K562 (cell line): ENCODE measurements around the gene PPT1. TPM values are rescaled to one million over a fixed set of nuclear protein-coding genes. Genes with fewer than 3 reads are reported as not detected.
A peak's percentile ranks its signal among the peaks of the same experiment; 100 is the strongest.

Source experiments
- ATAC-seq: fragments of 200-7000 bp; cut with Tn5 transposase; 3 replicates; pipeline ENCODE4 v1.9.1; 2020; ENCODE audit warnings: moderate library complexity
- BruUV-seq: library from RNA; stranded (reverse); fragments of 400-500 nt; replicated peaks from 2 replicates; lab custom pipeline; 2021; lab: Mats Ljungman, UMichigan
- CTCF ChIA-PET: fragments of 300-600 bp; formaldehyde crosslinking; extraction: SDS; loops from one replicate; lab custom pipeline; 2021; ENCODE audit warnings: low intra/inter-chr PET ratio; lab: Yijun Ruan, JAX
- POLR2A ChIA-PET: fragments of 300-600, 350-650 bp; sonication (Branson Sonifier 250); formaldehyde crosslinking; extraction: SDS; loops from one replicate; lab custom pipeline; 2021; ENCODE audit warnings: antibody characterized with exemption, inconsistent platforms; lab: Yijun Ruan, JAX
- DNase-seq, 4 experiments: peaks; one replicate each; pipeline versions ENCODE4 v3.0.0 to v3.0.0-alpha.2; 2011 to 2018; ENCODE audit warnings: low spot score in 3 of 4, mixed read lengths in 3 of 4; ENCODE audit errors: extremely low read depth in 1 of 4
- FAIRE-seq: peaks from 2 replicates; lab custom pipeline; 2011; peaks lifted over from hg19 to GRCh38; lab: Jason Lieb, UNC
- H2AFZ ChIP-seq: 2 replicates; pipeline ENCODE4 v1.6.0; 2011; ENCODE audit warnings: low read depth, low read length, control low read depth, inconsistent platforms
- H3K27ac ChIP-seq: fragments of 200-600 bp; 3 replicates; pipeline ENCODE4 v1.8.0; 2011; ENCODE audit warnings: low read depth, mild to moderate bottlenecking, control low read depth, inconsistent platforms, low read length, moderate library complexity, mixed read lengths; ENCODE audit errors: extremely low read depth
- H3K27me3 ChIP-seq, 2 experiments: fragments of 300-600 bp in 1 of 2; 2 replicates in 1 of 2; 3 replicates in 1 of 2; pipeline versions ENCODE4 v1.6.0 to v1.8.0; 2011; ENCODE audit warnings: inconsistent platforms in 2 of 2, low read length in 2 of 2, mild to moderate bottlenecking in 1 of 2, mixed read lengths in 1 of 2, moderate library complexity in 1 of 2; ENCODE audit not compliant: control insufficient read depth in 2 of 2, insufficient read depth in 2 of 2
- H3K36me3 ChIP-seq: fragments of 300-600 bp; 3 replicates; pipeline ENCODE4 v1.8.0; 2011; ENCODE audit warnings: mild to moderate bottlenecking, low read length, inconsistent platforms; ENCODE audit not compliant: control insufficient read depth, insufficient read depth
- H3K4me1 ChIP-seq, 2 experiments: fragments of 200-600 bp in 1 of 2; replicated peaks in 1 of 2; 2 replicates in 1 of 2; 3 replicates in 1 of 2; pipeline versions ENCODE4 v1.5.1 to v1.8.0; 2011; ENCODE audit warnings: inconsistent platforms in 2 of 2, low read length in 2 of 2, mild to moderate bottlenecking in 1 of 2, mixed read lengths in 1 of 2, moderate library complexity in 1 of 2; ENCODE audit not compliant: control insufficient read depth in 2 of 2, insufficient read depth in 2 of 2
- H3K4me2 ChIP-seq: 2 replicates; pipeline ENCODE4 v1.6.1; 2011; ENCODE audit warnings: low read length, control low read depth, inconsistent platforms, mixed read lengths; ENCODE audit not compliant: insufficient read depth
- H3K4me3 ChIP-seq: fragments of 200-600 bp; sonication (generic), shearing (Covaris generic); 2 replicates; pipeline ENCODE4 v1.5.1; 2016; ENCODE audit warnings: control low read depth, inconsistent platforms
- H3K79me2 ChIP-seq: fragments of 200-600 bp; 3 replicates; pipeline ENCODE4 v1.8.0; 2011; ENCODE audit warnings: low read length, inconsistent platforms; ENCODE audit not compliant: control insufficient read depth, insufficient read depth
- H3K9ac ChIP-seq, 2 experiments: 2 replicates each; pipeline versions ENCODE4 v1.6.0 to v1.6.1; 2011; ENCODE audit warnings: low read depth in 2 of 2, low read length in 2 of 2, control low read depth in 1 of 2, inconsistent platforms in 1 of 2, mild to moderate bottlenecking in 1 of 2, mixed read lengths in 1 of 2; ENCODE audit not compliant: insufficient read depth in 1 of 2
- H3K9me1 ChIP-seq: one replicate; pipeline ENCODE4 v1.6.0; 2011; ENCODE audit warnings: inconsistent platforms, mild to moderate bottlenecking, low read length, moderate library complexity; ENCODE audit not compliant: control insufficient read depth, insufficient read depth
- H3K9me3 ChIP-seq: replicated peaks from 2 replicates; pipeline ENCODE4 v1.5.1; 2011; ENCODE audit warnings: low read depth, low read length, inconsistent platforms; ENCODE audit not compliant: control insufficient read depth, insufficient read depth
- H4K20me1 ChIP-seq: replicated peaks from 2 replicates; pipeline ENCODE4 v1.6.1; 2011; ENCODE audit warnings: low read length, inconsistent platforms, mixed read lengths; ENCODE audit not compliant: control insufficient read depth, insufficient read depth
- ATF3 ChIP-seq, 2 experiments: fragments of 450-650 bp in 1 of 2; sonication (generic) in 1 of 2; formaldehyde crosslinking in 1 of 2; IDR thresholded peaks in 1 of 2; conservative IDR thresholded peaks in 1 of 2; 2 replicates each; pipeline versions ENCODE4 v1.6.1 to v1.8.1; 2016 to 2023; ENCODE audit warnings: mild to moderate bottlenecking in 2 of 2, moderate library complexity in 2 of 2, inconsistent platforms in 1 of 2, missing genetic modification reagents in 1 of 2
- CEBPG ChIP-seq, 3 experiments: fragments of 200-800 bp in 1 of 3; sonication (Bioruptor generic) in 1 of 3; sonication (generic) in 1 of 3; formaldehyde crosslinking in 1 of 3; IDR thresholded peaks in 2 of 3; conservative IDR thresholded peaks in 1 of 3; 2 replicates each; pipeline versions ENCODE4 v1.6.1 to v1.8.0; 2016 to 2022; ENCODE audit warnings: missing compliant biosample characterization in 2 of 3, missing genetic modification characterization in 2 of 3, mild to moderate bottlenecking in 1 of 3, missing genetic modification reagents in 1 of 3
- DMBX1 ChIP-seq: fragments of 250-450 bp; sonication (Bioruptor Pico); IDR thresholded peaks from 2 replicates; pipeline ENCODE4 v1.8.0; 2022; ENCODE audit warnings: inconsistent platforms, mild to moderate bottlenecking, moderate library complexity, borderline replicate concordance
- GABPA ChIP-seq: fragments of 200-800 bp; sonication (Bioruptor generic); conservative IDR thresholded peaks from 2 replicates; pipeline ENCODE4 v1.6.1; 2016; ENCODE audit warnings: low read depth, missing genetic modification characterization, missing compliant biosample characterization
- NRF1 ChIP-seq, 2 experiments: fragments of 450-650 bp; IDR thresholded peaks in 1 of 2; conservative IDR thresholded peaks in 1 of 2; 2 replicates each; pipeline ENCODE4 v1.6.1; 2014; ENCODE audit warnings: mild to moderate bottlenecking in 2 of 2
- POLR2B ChIP-seq: fragments of 450-650 bp; IDR thresholded peaks from 2 replicates; pipeline ENCODE4 v1.6.1; 2018; ENCODE audit warnings: low read depth; ENCODE audit not compliant: partially characterized antibody
- ZNF175 ChIP-seq: fragments of 200-800 bp; sonication (Bioruptor generic); IDR thresholded peaks from 2 replicates; pipeline ENCODE4 v1.6.1; 2016; ENCODE audit warnings: low read depth, mild to moderate bottlenecking, missing genetic modification characterization, missing compliant biosample characterization
- ZNF41 ChIP-seq: fragments of 250-450 bp; sonication (Bioruptor Pico); conservative IDR thresholded peaks from 2 replicates; pipeline ENCODE4 v1.4.0; 2020; ENCODE audit warnings: mild to moderate bottlenecking
- ZNF589 ChIP-seq: fragments of 200-800 bp; sonication (Bioruptor generic); IDR thresholded peaks from 2 replicates; pipeline ENCODE4 v1.6.1; 2016; ENCODE audit warnings: low read depth, missing genetic modification characterization, missing compliant biosample characterization
- ZSCAN32 ChIP-seq: fragments of 450-650 bp; formaldehyde crosslinking; IDR thresholded peaks from 2 replicates; pipeline ENCODE4 v1.4.0; 2020; ENCODE audit warnings: mild to moderate bottlenecking, moderate library complexity
- WGBS: fragments of 100-300 bp; shearing (Covaris generic); methylation state at CpG from one replicate; pipeline ENCODE4 v1.1.6; 2016; ENCODE audit warnings: low coverage, mixed read lengths; ENCODE audit not compliant: insufficient coverage; ENCODE audit errors: missing lambda C conversion rate; 5-methylcytosine and 5-hydroxymethylcytosine counted together
- in situ Hi-C: fragments of 300-500 bp; cut with MboI; formaldehyde crosslinking; loops from 4 replicates; pipeline ENCODE4 v1.15.0; 2018; ENCODE audit warnings: inconsistent platforms, mixed read lengths
- intact Hi-C: fragments of 100-400 bp; cut with micrococcal nuclease; formaldehyde crosslinking; loops from 2 replicates; pipeline ENCODE4 v1.14.2; 2022
- polyA plus RNA-seq, 8 experiments: library from polyadenylated mRNA; depleted of rRNA in 4 of 8; stranded (reverse) in 5 of 8; unstranded in 3 of 8; fragments of >200 nt; fragmentation: Nextera tagmentation in 2 of 8; fragmentation: Illumina TruSeq in 1 of 8; extraction: Ambion mirVana in 2 of 8; extraction: Trizol in 1 of 8; gene quantifications; 2 replicates each; pipeline versions ENCODE4 v1.2.1 to v1.2.3, GENCODE V29; 2011 to 2014; ENCODE audit warnings: inconsistent platforms in 1 of 8, missing spikeins in 1 of 8
- total RNA-seq, 7 experiments: library from RNA; depleted of rRNA in 6 of 7; stranded (reverse); fragments of >200 nt in 6 of 7; fragmentation: Illumina TruSeq in 2 of 7; extraction: Trizol in 2 of 7; gene quantifications; 2 replicates each; pipeline versions ENCODE4 v1.2.1 to v1.2.3, GENCODE V29; 2011 to 2021; ENCODE audit warnings: low replicate concordance in 1 of 7
- TF ChIP-seq, protein P1 (sequence below): fragments of 250-450 bp; sonication (Bioruptor Pico); IDR thresholded peaks from 2 replicates; pipeline ENCODE4 v1.4.0; 2020; ENCODE audit warnings: mild to moderate bottlenecking, moderate library complexity, borderline replicate concordance

Gene PPT1
- total and polyA plus RNA-seq, 9 of the 15 experiments (the other 6 are each of a cell fraction or from before 2014, with no cell fraction given), result 72.2 to 285 (median 143) TPM

GRCh38 chr1:40067023-40067422 lies 30.0 kb downstream of the PPT1 start:
- Histone ChIP-seq H3K4me3 (no peak overlapping the region), H3K27ac (no peak overlapping the region)

More at GRCh38 chr1:40067023-40067422, 30.0 kb downstream of the PPT1 start:
- POLR2A ChIA-PET, result interaction anchor here (0.6 to 3.0 kb wide), 7 partner anchors 9 to 107 kb away, joined by 3 to 11 read pairs (median 4); no protein-coding TSS in a partner anchor
- no peaks in the 10 kb centered on the region for H3K9me1 ChIP-seq
- intact Hi-C loops (no loop called here), in situ Hi-C loops (no loop called here)
- no peaks in the 10 kb centered on the region for H3K27me3 ChIP-seq
- no peak overlapping the region for H3K4me2 ChIP-seq
- no peak for ATAC-seq
- H4K20me1 ChIP-seq, result no peaks in the 10 kb centered on the region
- TF ChIP-seq DMBX1 (0 out of 2 replicates have a peak, but pooled peaks have one; percentile 51), GABPA (tag) (peak; percentile 53), NRF1 (conservative IDR thresholded peaks at IDR 0.05 in 1 of 2, IDR thresholded peaks at IDR 0.05 in 1 of 2) (no peak), ATF3 (IDR thresholded peaks at IDR 0.05) (peak; percentile 24; the same call in 1 of the 2 replicates), ATF3 (CRISPR knock-in tag; conservative IDR thresholded peaks at IDR 0.05) (no peak), POLR2B (peak; percentile 17), CEBPG (CRISPR knock-in tag; IDR thresholded peaks at IDR 0.05) (no peak), CEBPG (tag; conservative IDR thresholded peaks at IDR 0.05 in 1 of 2, IDR thresholded peaks at IDR 0.05 in 1 of 2) (peak in 1 of 2 experiments; percentile 79; a peak in 2 of 4 replicates), ZSCAN32 (CRISPR knock-in tag) (no peak), ZNF41 (CRISPR knock-in tag) (no peak), ZNF175 (CRISPR knock-in tag) (peak; percentile 13; the same call in 1 of the 2 replicates), ZNF589 (CRISPR knock-in tag) (no peak)
- TF ChIP-seq, protein P1, sequence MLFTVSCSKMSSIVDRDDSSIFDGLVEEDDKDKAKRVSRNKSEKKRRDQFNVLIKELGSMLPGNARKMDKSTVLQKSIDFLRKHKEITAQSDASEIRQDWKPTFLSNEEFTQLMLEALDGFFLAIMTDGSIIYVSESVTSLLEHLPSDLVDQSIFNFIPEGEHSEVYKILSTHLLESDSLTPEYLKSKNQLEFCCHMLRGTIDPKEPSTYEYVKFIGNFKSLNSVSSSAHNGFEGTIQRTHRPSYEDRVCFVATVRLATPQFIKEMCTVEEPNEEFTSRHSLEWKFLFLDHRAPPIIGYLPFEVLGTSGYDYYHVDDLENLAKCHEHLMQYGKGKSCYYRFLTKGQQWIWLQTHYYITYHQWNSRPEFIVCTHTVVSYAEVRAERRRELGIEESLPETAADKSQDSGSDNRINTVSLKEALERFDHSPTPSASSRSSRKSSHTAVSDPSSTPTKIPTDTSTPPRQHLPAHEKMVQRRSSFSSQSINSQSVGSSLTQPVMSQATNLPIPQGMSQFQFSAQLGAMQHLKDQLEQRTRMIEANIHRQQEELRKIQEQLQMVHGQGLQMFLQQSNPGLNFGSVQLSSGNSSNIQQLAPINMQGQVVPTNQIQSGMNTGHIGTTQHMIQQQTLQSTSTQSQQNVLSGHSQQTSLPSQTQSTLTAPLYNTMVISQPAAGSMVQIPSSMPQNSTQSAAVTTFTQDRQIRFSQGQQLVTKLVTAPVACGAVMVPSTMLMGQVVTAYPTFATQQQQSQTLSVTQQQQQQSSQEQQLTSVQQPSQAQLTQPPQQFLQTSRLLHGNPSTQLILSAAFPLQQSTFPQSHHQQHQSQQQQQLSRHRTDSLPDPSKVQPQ (CRISPR knock-in tag), result no peak
- no peak overlapping the region for H2AFZ ChIP-seq
- H3K36me3 ChIP-seq, result peaks cover 93% of the 10 kb centered on the region
- no peak for DNase-seq
- 64% methylated on average over 2 of the region's 2 CpGs for WGBS
- no TSS peak for BruUV-seq
- FAIRE-seq, result no peak
- H3K9ac ChIP-seq, result no peak overlapping the region
- peaks cover 0 to 7% of the 10 kb centered on the region in 2 experiments; a peak in 3 of 5 replicates for H3K4me1 ChIP-seq
- CTCF ChIA-PET, result no interaction called here
- H3K9me3 ChIP-seq, result no peaks in the 10 kb centered on the region
- H3K79me2 ChIP-seq, result no peaks in the 10 kb centered on the region
